ENCODE data around the gene KANSL1L.

GRCh38 chr2:210020138-210020537, 151.1 kb downstream of the KANSL1L start:
- TF ChIP-seq EZH2 (IDR thresholded peaks at IDR 0.05) (no peak), SP1 (IDR thresholded peaks at IDR 0.05; ENCODE audit: low read depth) (no peak), ZFX (IDR thresholded peaks at IDR 0.05) (no peak), POLR2A (IDR thresholded peaks at IDR 0.05; ENCODE audit: borderline replicate concordance, extremely low read depth, insufficient read depth, insufficient read length) (no peak), JUND (IDR thresholded peaks at IDR 0.05) (no peak)
- TF ChIP-seq, protein P1, sequence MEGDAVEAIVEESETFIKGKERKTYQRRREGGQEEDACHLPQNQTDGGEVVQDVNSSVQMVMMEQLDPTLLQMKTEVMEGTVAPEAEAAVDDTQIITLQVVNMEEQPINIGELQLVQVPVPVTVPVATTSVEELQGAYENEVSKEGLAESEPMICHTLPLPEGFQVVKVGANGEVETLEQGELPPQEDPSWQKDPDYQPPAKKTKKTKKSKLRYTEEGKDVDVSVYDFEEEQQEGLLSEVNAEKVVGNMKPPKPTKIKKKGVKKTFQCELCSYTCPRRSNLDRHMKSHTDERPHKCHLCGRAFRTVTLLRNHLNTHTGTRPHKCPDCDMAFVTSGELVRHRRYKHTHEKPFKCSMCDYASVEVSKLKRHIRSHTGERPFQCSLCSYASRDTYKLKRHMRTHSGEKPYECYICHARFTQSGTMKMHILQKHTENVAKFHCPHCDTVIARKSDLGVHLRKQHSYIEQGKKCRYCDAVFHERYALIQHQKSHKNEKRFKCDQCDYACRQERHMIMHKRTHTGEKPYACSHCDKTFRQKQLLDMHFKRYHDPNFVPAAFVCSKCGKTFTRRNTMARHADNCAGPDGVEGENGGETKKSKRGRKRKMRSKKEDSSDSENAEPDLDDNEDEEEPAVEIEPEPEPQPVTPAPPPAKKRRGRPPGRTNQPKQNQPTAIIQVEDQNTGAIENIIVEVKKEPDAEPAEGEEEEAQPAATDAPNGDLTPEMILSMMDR (IDR thresholded peaks at IDR 0.05 in 2 of 3, conservative IDR thresholded peaks at IDR 0.05 in 1 of 3; ENCODE audit: borderline replicate concordance in 1 of 3, insufficient read depth in 1 of 3, low read depth in 2 of 3, low read length in 2 of 3): no peak

Measured in HCT116 (cell line).